Stomach (tissue), 9 donors: ENCODE data around the gene DPYSL5. TPM values are rescaled to one million over a fixed set of nuclear protein-coding genes. Genes with fewer than 3 reads are reported as not detected.

Experiments used
- DNase-seq, 2 donors: peaks; one replicate each; pipeline versions ENCODE4 v3.0.0 to v3.0.0-alpha.2; 2013 to 2019
- H3K27ac ChIP-seq, 5 donors: fragments of 200-600 bp in 4 of 5; sonication (generic) in 4 of 5; one replicate each; pipeline ENCODE4 v1.5.1; 2013 to 2019; ENCODE audit warnings: mild to moderate bottlenecking in 1 of 5, moderate library complexity in 1 of 5
- H3K27me3 ChIP-seq, 3 donors: fragments of 200-600 bp; sonication (generic); one replicate each; pipeline ENCODE4 v1.5.1; 2017 to 2019; ENCODE audit warnings: mixed run types in 1 of 3
- H3K36me3 ChIP-seq, 4 donors: fragments of 200-600 bp; sonication (generic); 1 replicate in 3 of 4; 2 replicates in 1 of 4; pipeline ENCODE4 v1.5.1; 2016 to 2019
- H3K4me1 ChIP-seq, 4 donors: fragments of 200-600 bp; sonication (generic); one replicate each; pipeline ENCODE4 v1.5.1; 2016 to 2019
- H3K4me3 ChIP-seq, 4 donors: fragments of 200-600 bp; sonication (generic) in 3 of 4; one replicate each; pipeline ENCODE4 v1.5.1; 2016 to 2019; ENCODE audit warnings: mild to moderate bottlenecking in 1 of 4
- H3K9me3 ChIP-seq, 4 donors: fragments of 200-600 bp; sonication (generic); one replicate each; pipeline ENCODE4 v1.5.1; 2016 to 2019
- CTCF ChIP-seq, 7 experiments: fragments of 450-650 bp in 4 of 7; fragments of 200-600 bp in 3 of 7; sonication (generic) in 3 of 7; IDR thresholded peaks; one replicate each; pipeline ENCODE4 v1.5.1; 2016 to 2019; ENCODE audit warnings: antibody characterized with exemption in 7 of 7, control low read depth in 2 of 7, mild to moderate bottlenecking in 1 of 7
- EP300 ChIP-seq: sonication (generic); formaldehyde crosslinking; IDR thresholded peaks from one replicate; pipeline ENCODE4 v1.6.1; 2017; ENCODE audit warnings: antibody characterized with exemption
- POLR2A ChIP-seq, 4 donors: fragments of 450-650 bp; IDR thresholded peaks; one replicate each; pipeline ENCODE4 v1.6.1; 2016; ENCODE audit warnings: antibody characterized with exemption in 4 of 4, control low read depth in 2 of 4, mild to moderate bottlenecking in 1 of 4, moderate library complexity in 1 of 4
- POLR2AphosphoS5 ChIP-seq, 3 donors: sonication (generic); formaldehyde crosslinking; IDR thresholded peaks; one replicate each; pipeline ENCODE4 v1.6.1; 2016; ENCODE audit warnings: antibody characterized with exemption in 3 of 3
- WGBS, 5 donors: extraction: QIAGEN DNeasy Blood & Tissue Kit in 3 of 5; methylation state at CpG; one replicate each; pipeline versions ENCODE4 v1.1.5 to v1.1.7; 2013 to 2018; 5-methylcytosine and 5-hydroxymethylcytosine counted together
- intact Hi-C: fragments of 100-400 bp; cut with DNase I; formaldehyde crosslinking; loops from one replicate; pipeline ENCODE4 v1.15.1; 2023; ENCODE audit warnings: low total_unique reads
- polyA plus RNA-seq, 3 donors: library from polyadenylated mRNA; stranded (reverse); fragments of 200-250 nt; gene quantifications; one replicate each; pipeline ENCODE4 v1.2.3, GENCODE V29; 2013
- total RNA-seq, 5 donors: library from RNA; depleted of rRNA; stranded (reverse); fragments of >200 nt; gene quantifications; one replicate each; pipeline versions ENCODE4 v1.1.0 to v1.2.3, GENCODE V29; 2014 to 2016
- donor health status: healthy with polysubstance abuse.
- donor health status: Bipolar disorder and iron deficiency.
- donor health status: healthy.

Gene DPYSL5
- total and polyA plus RNA-seq, 8 donors, result 0.06 to 0.55 TPM; not detected in 6

- H3K4me1 ChIP-seq, result peaks cover 20 to 65% (median 35%) of the 10 kb centered on the region in 4 donors
- H3K27ac ChIP-seq, result no peak overlapping the region
- H3K4me3 ChIP-seq, result no peak overlapping the region
- H3K36me3 ChIP-seq, result no peaks in the 10 kb centered on the region
- DNase-seq, result no peak
- intact Hi-C loops, result no loop called here
- no peaks in the 10 kb centered on the region for H3K9me3 ChIP-seq
- TF ChIP-seq POLR2AphosphoS5 (IDR thresholded peaks at IDR 0.05) (no peak), EP300 (no peak), POLR2A (IDR thresholded peaks at IDR 0.05) (no peak), CTCF (IDR thresholded peaks at IDR 0.05) (no peak)
- 71 to 81% (median 78%) methylated on average over 5 of the region's 5 CpGs for WGBS, 5 donors
- no peaks in the 10 kb centered on the region for H3K27me3 ChIP-seq
These were observed 128.3 kb downstream of the DPYSL5 start for GRCh38 chr2:26976237-26976636.

- no peak overlapping the region for H3K4me3 ChIP-seq
- 76 to 92% (median 82%) methylated on average over 2 of the region's 2 CpGs for WGBS, 5 donors
- no peaks in the 10 kb centered on the region for H3K27me3 ChIP-seq
- no peaks in the 10 kb centered on the region for H3K36me3 ChIP-seq
- intact Hi-C loops, result no loop called here
- H3K27ac ChIP-seq, result peak overlapping the region in 2 of 5 donors; percentile 71 to 73
- H3K9me3 ChIP-seq, result no peaks in the 10 kb centered on the region
- no peak for TF ChIP-seq POLR2AphosphoS5 (IDR thresholded peaks at IDR 0.05)
- TF ChIP-seq CTCF (IDR thresholded peaks at IDR 0.05), result no peak
- no peak for TF ChIP-seq POLR2A (IDR thresholded peaks at IDR 0.05)
- no peak for TF ChIP-seq EP300
- peaks cover 20 to 65% (median 35%) of the 10 kb centered on the region in 4 donors for H3K4me1 ChIP-seq
- DNase-seq, result no peak
These were observed 129.1 kb downstream of the DPYSL5 start for GRCh38 chr2:26977012-26977411.

GRCh38 chr2:26978061-26978596 is 130.2 kb downstream of the DPYSL5 start:
- WGBS, 5 donors, result 25 to 43% (median 41%) methylated on average over 1 to 4 of the region's 4 CpGs
- H3K36me3 ChIP-seq, result no peaks in the 10 kb centered on the region
- H3K27ac ChIP-seq, result peak overlapping the region; percentile 42 to 73 (median 58)
- no peak overlapping the region for H3K4me3 ChIP-seq
- H3K9me3 ChIP-seq, result no peaks in the 10 kb centered on the region
- no peaks in the 10 kb centered on the region for H3K27me3 ChIP-seq
- TF ChIP-seq POLR2A (IDR thresholded peaks at IDR 0.05) (no peak), POLR2AphosphoS5 (IDR thresholded peaks at IDR 0.05) (peak in 1 of 3 donors; percentile 72)
- peaks cover 25 to 67% (median 40%) of the 10 kb centered on the region in 4 donors for H3K4me1 ChIP-seq
- peak; percentile 90 to 94 for DNase-seq
- intact Hi-C loops, result no loop called here

- H3K9me3 ChIP-seq, result no peaks in the 10 kb centered on the region
- H3K27ac ChIP-seq, result no peak overlapping the region
- peak in 1 of 2 donors; percentile 54 for DNase-seq
- 74 to 92% (median 83%) methylated on average over 2 of the region's 2 CpGs for WGBS, 5 donors
- TF ChIP-seq POLR2A (IDR thresholded peaks at IDR 0.05), result no peak
- peaks cover 25 to 70% (median 41%) of the 10 kb centered on the region in 4 donors for H3K4me1 ChIP-seq
- no peak overlapping the region for H3K4me3 ChIP-seq
- intact Hi-C loops, result no loop called here
- H3K36me3 ChIP-seq, result no peaks in the 10 kb centered on the region
- no peaks in the 10 kb centered on the region for H3K27me3 ChIP-seq
These were observed 131.8 kb downstream of the DPYSL5 start for GRCh38 chr2:26979741-26980140.

DNA sequence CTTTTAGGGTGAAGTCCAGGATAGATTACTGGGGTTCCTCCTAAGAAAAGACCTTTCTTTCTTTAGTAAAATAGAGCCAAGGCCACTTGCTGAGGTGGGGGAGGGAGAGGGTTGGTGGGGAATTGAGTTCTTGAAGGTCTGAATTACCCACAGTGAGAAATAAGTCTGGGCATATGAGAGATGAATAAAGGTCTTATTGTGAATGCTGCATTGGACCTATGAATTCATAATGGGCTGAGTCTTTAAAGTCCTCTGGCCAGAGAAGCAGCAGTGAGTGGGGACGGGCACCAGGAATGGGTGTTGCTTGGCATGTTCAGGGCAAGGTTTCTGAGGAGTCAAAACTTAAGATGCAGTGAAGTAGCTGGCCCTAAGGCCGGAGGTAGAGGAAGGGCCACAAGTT is 133.0 kb downstream of the DPYSL5 start:
- no peaks in the 10 kb centered on the region for H3K9me3 ChIP-seq
- TF ChIP-seq POLR2A (IDR thresholded peaks at IDR 0.05) (no peak), CTCF (IDR thresholded peaks at IDR 0.05) (no peak), POLR2AphosphoS5 (IDR thresholded peaks at IDR 0.05) (no peak), EP300 (no peak)
- peak overlapping the region in 1 of 5 donors; percentile 61 for H3K27ac ChIP-seq
- H3K4me1 ChIP-seq, result peaks cover 25 to 66% (median 41%) of the 10 kb centered on the region in 4 donors
- H3K36me3 ChIP-seq, result no peaks in the 10 kb centered on the region
- H3K27me3 ChIP-seq, result no peaks in the 10 kb centered on the region
- intact Hi-C loops, result no loop called here
- no peak overlapping the region for H3K4me3 ChIP-seq
- 91 to 98% (median 94%) methylated on average over 2 of the region's 2 CpGs for WGBS, 5 donors
- DNase-seq, result no peak
